SK-N-MC (cell line): ENCODE data around the gene LIPA.
"Not testable (repeated sequence)": the region's sequence is repeated elsewhere in the genome, so short reads cannot be mapped to it uniquely, and the experiment has no call there.

Experiments
- DNase-seq: peaks from one replicate; pipeline ENCODE4 v3.0.0-alpha.2; 2011; ENCODE audit warnings: low read depth, low spot score
- H3K27ac ChIP-seq: fragments of 200-600 bp; sonication (generic); 2 replicates; pipeline ENCODE4 v1.5.1; 2016; ENCODE audit warnings: mixed run types
- H3K36me3 ChIP-seq: fragments of 200-600 bp; sonication (generic); 2 replicates; pipeline ENCODE4 v1.6.1; 2017; ENCODE audit warnings: antibody characterized with exemption, low read length, mixed read lengths; ENCODE audit not compliant: insufficient read depth
- H3K4me3 ChIP-seq: fragments of 200-600 bp; sonication (generic); 2 replicates; pipeline ENCODE4 v1.5.1; 2016
- H3K9ac ChIP-seq: fragments of 200-600 bp; sonication (generic); 2 replicates; pipeline ENCODE4 v1.8.0; 2017; ENCODE audit warnings: mixed run types, mixed read lengths; ENCODE audit not compliant: insufficient read length
- H3K9me3 ChIP-seq: fragments of 200-600 bp; sonication (generic); 2 replicates; pipeline ENCODE4 v1.6.1; 2017; ENCODE audit warnings: low read depth, mild to moderate bottlenecking, antibody characterized with exemption, low read length, moderate library complexity, mixed read lengths
- EZH2 ChIP-seq: fragments of 200-600 bp; sonication (generic); IDR thresholded peaks from one replicate; pipeline ENCODE4 v1.6.1; 2017; ENCODE audit warnings: antibody characterized with exemption
- FOXP2 ChIP-seq: optimal IDR thresholded peaks from 2 replicates; pipeline ENCODE3; 2011; ENCODE audit warnings: mild to moderate bottlenecking, moderate library complexity; ENCODE audit not compliant: insufficient read depth; ENCODE audit errors: extremely low read length, control extremely low read depth
- POLR2AphosphoS5 ChIP-seq: IDR thresholded peaks from 2 replicates; pipeline ENCODE4 v1.6.1; 2012; ENCODE audit warnings: mild to moderate bottlenecking, low read depth, low read length, borderline replicate concordance

The LIPA gene

DNA sequence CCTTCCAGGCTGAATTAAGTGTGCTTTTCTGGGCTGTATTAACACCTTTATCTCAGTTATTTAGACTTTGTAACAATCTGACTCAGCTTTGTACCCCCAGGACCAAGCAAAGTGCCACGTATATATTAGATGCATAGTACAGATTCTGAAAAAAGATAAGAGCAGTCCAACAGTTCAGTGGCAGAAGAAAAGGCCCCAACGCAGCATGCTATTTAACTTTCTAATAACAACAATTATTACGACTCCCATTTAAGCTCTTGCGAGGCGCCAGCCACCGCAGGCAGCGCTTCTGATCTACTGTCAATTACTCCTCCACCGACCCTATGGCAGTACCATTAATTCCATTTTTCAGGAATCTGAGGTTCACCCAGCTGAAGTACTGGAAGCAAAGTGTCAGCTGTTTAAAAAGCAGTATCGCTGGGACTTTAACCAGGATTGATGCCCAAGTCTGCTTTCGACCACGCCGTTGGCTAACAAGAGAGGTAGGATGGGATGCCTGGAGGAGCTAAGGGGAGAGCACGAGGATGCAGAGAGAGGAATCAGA, 638 bp downstream of the LIPA start:
- Histone ChIP-seq H3K27ac (no peak overlapping the region), H3K4me3 (peak overlapping the region; percentile 82), H3K36me3 (no peaks in the 10 kb centered on the region), H3K9ac (no peak overlapping the region), H3K9me3 (no peaks in the 10 kb centered on the region)
- DNase-seq = no peak
- TF ChIP-seq POLR2AphosphoS5 (no peak), EZH2 (no peak), FOXP2 (no peak)

GRCh38 chr10:89248990-89249389, 2.6 kb downstream of the LIPA start:
- Histone ChIP-seq H3K36me3 (no peaks in the 10 kb centered on the region), H3K4me3 (no peak overlapping the region)
- TF ChIP-seq FOXP2 (no peak), POLR2AphosphoS5 (no peak), EZH2 (no peak)

DNA sequence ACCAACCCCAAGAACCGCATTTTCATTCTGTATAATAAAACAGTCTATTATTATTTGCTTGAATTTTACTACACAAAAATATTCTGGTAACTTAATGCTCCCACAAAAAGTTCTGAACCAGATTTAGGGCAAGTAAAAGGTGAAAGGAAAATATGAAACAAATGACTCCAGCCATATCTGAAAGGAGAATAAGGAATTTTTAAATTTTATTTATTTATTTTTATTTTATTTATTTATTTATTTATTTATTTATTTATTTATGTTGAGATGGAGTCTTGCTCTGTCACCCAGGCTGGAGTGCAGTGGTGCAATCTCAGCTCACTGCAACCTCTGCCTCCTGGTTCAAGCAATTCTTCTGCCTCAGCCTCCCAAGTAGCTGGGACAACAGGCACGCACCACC, 4.0 kb downstream of the LIPA start:
- H3K36me3 ChIP-seq, H3K9ac ChIP-seq, H3K4me3 ChIP-seq, DNase-seq, H3K9me3 ChIP-seq, H3K27ac ChIP-seq: not testable (repeated sequence)

More at GRCh38 chr10:89248990-89249389, 2.6 kb downstream of the LIPA start:
- DNase-seq = no peak
- Histone ChIP-seq H3K27ac (no peak overlapping the region), H3K9ac (no peak overlapping the region), H3K9me3 (no peaks in the 10 kb centered on the region)

DNA sequence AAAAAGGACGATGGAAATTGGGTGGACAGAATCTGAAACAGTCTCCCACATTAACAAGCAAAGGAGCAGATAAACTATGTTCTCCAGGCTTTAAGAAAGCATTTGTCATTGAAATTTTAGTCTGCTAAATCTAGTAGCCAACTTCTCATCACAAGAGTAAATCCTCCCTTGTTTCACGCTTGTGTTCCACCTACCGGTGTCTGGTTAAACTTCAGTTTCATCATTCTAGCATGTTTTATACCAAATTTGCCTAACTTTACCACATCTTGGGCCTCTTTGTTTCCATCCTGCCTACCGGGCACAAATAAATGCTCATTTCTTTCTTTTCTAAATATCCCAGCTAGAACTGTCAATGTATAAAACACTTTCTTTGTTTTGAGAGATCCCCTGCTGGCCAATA, 5.8 kb downstream of the LIPA start:
- TF ChIP-seq FOXP2 = no peak
- no peak for TF ChIP-seq EZH2
- no peak for TF ChIP-seq POLR2AphosphoS5

DNA sequence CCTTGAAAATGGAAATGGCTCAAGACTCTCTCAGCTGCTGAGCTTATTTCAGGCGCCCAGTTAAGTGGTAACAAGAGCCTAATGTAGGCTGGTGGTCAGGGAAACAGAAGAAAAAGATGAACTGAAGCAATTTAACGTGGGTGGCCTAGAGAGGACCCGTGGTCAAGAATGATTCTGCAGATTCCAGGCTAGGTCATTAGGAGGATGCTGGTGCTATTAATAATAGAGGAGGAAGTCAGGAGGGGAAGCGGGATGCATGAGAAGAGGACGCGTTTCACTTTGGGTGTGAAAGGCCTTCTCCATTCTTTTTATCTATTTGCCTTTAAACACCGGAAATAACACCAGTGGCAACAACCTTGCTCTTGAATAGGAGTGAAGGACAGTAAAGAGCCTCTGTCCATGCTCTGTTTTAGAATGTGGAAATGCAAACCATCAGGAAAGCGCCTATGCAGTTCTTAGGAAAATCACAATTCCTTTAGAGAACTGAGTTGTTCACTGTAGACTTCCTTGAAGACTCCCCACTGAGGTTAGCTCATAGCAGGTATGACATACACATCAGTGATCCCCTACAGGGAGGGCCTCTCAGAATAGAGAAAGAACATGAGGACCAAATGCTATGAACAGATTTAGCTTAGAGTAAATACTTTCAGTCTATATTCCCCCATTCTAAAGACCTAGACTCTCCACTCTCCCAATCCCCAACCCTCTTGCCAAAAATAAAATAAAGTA, 8.6 kb downstream of the LIPA start:
- no peak overlapping the region for H3K27ac ChIP-seq
- no peak overlapping the region for H3K4me3 ChIP-seq
- H3K9ac ChIP-seq = no peak overlapping the region
- no peaks in the 10 kb centered on the region for H3K9me3 ChIP-seq
- no peaks in the 10 kb centered on the region for H3K36me3 ChIP-seq
- TF ChIP-seq EZH2 (no peak), POLR2AphosphoS5 (no peak), FOXP2 (no peak)
- no peak for DNase-seq

More for the DNA sequence above, 5.8 kb downstream of the LIPA start:
- Histone ChIP-seq H3K9me3 (no peaks in the 10 kb centered on the region), H3K27ac (no peak overlapping the region), H3K4me3 (no peak overlapping the region), H3K9ac (no peak overlapping the region), H3K36me3 (no peaks in the 10 kb centered on the region)
- no peak for DNase-seq

- DNase-seq = peak; percentile 30
- no peak overlapping the region for H3K4me3 ChIP-seq
- H3K27ac ChIP-seq = no peak overlapping the region
- no peaks in the 10 kb centered on the region for H3K36me3 ChIP-seq
- TF ChIP-seq FOXP2 (no peak), EZH2 (no peak), POLR2AphosphoS5 (no peak)
- H3K9me3 ChIP-seq = no peaks in the 10 kb centered on the region
- no peak overlapping the region for H3K9ac ChIP-seq
Observed at GRCh38 chr10:89242345-89242684, 9.3 kb downstream of the LIPA start.

- H3K9me3 ChIP-seq = no peaks in the 10 kb centered on the region
- no peak overlapping the region for H3K27ac ChIP-seq
Observed at GRCh38 chr10:89241486-89242344, 9.9 kb downstream of the LIPA start.

DNA sequence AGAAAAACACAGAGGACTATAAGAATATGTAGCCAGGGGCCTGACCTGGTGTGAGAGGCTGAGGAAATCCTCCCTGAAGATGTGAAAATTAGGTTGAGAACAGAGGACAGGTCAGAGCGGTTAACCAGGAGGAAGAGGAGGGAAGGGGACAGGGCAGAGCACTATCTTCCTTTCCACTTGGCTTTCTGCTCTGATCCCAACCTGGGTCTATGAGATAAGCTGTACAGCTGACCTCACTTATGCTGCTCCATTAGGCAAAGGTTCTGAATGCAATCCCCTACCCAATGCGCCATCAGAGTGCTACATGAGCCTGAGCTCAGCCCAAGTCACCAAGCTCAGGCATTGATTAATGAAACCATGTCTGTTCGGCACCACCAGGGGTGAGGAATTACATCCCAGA, 10.5 kb downstream of the LIPA start:
- no peak overlapping the region for H3K27ac ChIP-seq
- no peaks in the 10 kb centered on the region for H3K36me3 ChIP-seq
- H3K4me3 ChIP-seq = no peak overlapping the region
- TF ChIP-seq FOXP2 = no peak
- no peak for TF ChIP-seq POLR2AphosphoS5
- TF ChIP-seq EZH2 = no peak
- H3K9ac ChIP-seq = no peak overlapping the region
- no peaks in the 10 kb centered on the region for H3K9me3 ChIP-seq
- no peak for DNase-seq

More at GRCh38 chr10:89241486-89242344, 9.9 kb downstream of the LIPA start:
- Histone ChIP-seq H3K36me3 (no peaks in the 10 kb centered on the region), H3K9ac (no peak overlapping the region), H3K4me3 (no peak overlapping the region)
- DNase-seq = no peak
- no peak for TF ChIP-seq EZH2
- TF ChIP-seq FOXP2 = no peak
- TF ChIP-seq POLR2AphosphoS5 = no peak

DNA sequence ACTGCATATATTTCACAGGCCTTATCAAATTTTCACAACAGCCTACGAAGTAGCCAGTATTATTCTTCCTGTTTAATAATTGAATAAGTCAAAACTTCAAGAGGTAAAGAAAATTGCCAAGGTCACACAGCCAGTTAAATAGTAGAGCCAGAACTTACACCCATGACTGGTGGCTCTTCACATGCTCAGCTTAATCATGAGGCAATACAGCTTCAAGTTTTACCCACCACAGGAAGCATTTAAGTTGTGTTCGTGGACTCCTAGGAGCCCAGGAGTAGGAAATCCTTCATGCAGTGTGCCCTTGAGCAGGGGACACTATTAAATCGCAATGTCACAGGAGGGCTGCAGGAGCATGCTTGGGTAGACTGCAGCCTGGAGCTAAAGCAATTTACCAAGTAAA, 11.1 kb downstream of the LIPA start:
- H3K27ac ChIP-seq = no peak overlapping the region
- DNase-seq = no peak
- no peak overlapping the region for H3K4me3 ChIP-seq
- H3K36me3 ChIP-seq = no peaks in the 10 kb centered on the region
- H3K9ac ChIP-seq = no peak overlapping the region
- TF ChIP-seq POLR2AphosphoS5 (no peak), EZH2 (no peak), FOXP2 (no peak)
- H3K9me3 ChIP-seq = no peaks in the 10 kb centered on the region
